ENCODE measurements around the gene IFT81.
A peak's percentile ranks its signal among the peaks of the same experiment; 100 is the strongest.

The IFT81 gene

GRCh38 chr12:110197003-110197402 is 72.8 kb downstream of the IFT81 start:
- H3K79me2 ChIP-seq (ENCODE audit: low read length): no peaks in the 10 kb centered on the region
- H3K4me3 ChIP-seq (ENCODE audit: low read length): no peak overlapping the region
- H3K4me2 ChIP-seq (ENCODE audit: low read depth, low read length): no peak overlapping the region
- no peak for TF ChIP-seq EZH2phosphoT487 (IDR thresholded peaks at IDR 0.05; ENCODE audit: low read length)
- no peak for TF ChIP-seq EZH2 (optimal IDR thresholded peaks at IDR 0.05; ENCODE audit: low read depth, low read length)
- TF ChIP-seq, protein P1, sequence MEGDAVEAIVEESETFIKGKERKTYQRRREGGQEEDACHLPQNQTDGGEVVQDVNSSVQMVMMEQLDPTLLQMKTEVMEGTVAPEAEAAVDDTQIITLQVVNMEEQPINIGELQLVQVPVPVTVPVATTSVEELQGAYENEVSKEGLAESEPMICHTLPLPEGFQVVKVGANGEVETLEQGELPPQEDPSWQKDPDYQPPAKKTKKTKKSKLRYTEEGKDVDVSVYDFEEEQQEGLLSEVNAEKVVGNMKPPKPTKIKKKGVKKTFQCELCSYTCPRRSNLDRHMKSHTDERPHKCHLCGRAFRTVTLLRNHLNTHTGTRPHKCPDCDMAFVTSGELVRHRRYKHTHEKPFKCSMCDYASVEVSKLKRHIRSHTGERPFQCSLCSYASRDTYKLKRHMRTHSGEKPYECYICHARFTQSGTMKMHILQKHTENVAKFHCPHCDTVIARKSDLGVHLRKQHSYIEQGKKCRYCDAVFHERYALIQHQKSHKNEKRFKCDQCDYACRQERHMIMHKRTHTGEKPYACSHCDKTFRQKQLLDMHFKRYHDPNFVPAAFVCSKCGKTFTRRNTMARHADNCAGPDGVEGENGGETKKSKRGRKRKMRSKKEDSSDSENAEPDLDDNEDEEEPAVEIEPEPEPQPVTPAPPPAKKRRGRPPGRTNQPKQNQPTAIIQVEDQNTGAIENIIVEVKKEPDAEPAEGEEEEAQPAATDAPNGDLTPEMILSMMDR (IDR thresholded peaks at IDR 0.05; ENCODE audit: low read length): no peak
- H3K9me2 ChIP-seq (replicated peaks; ENCODE audit: insufficient read depth, low read length): no peaks in the 10 kb centered on the region
- H4K20me1 ChIP-seq (ENCODE audit: insufficient read depth, low read length): no peaks in the 10 kb centered on the region
- no peak for DNase-seq
- no peak overlapping the region for H3K27ac ChIP-seq (ENCODE audit: low read length)
- no peaks in the 10 kb centered on the region for H3K36me3 ChIP-seq (replicated peaks; ENCODE audit: insufficient read depth, low read length)
- peaks cover 12% of the 10 kb centered on the region for H3K4me1 ChIP-seq (ENCODE audit: low read length)
- H3F3A ChIP-seq (ENCODE audit: insufficient read depth, low read length): no peaks in the 10 kb centered on the region
- H3K9me3 ChIP-seq (replicated peaks; ENCODE audit: insufficient read depth, low read length): no peaks in the 10 kb centered on the region
- no peak overlapping the region for H2AFZ ChIP-seq (ENCODE audit: low read length)
- no peaks in the 10 kb centered on the region for H3K27me3 ChIP-seq (replicated peaks; ENCODE audit: insufficient read depth, low read length)
- no peak overlapping the region for H3K9ac ChIP-seq (ENCODE audit: low read length)

GRCh38 chr12:110198386-110198785 is 74.2 kb downstream of the IFT81 start:
- Histone ChIP-seq H3K4me1 (ENCODE audit: low read length) (peaks cover 12% of the 10 kb centered on the region), H4K20me1 (ENCODE audit: insufficient read depth, low read length) (no peaks in the 10 kb centered on the region), H3K9me3 (replicated peaks; ENCODE audit: insufficient read depth, low read length) (no peaks in the 10 kb centered on the region), H3K27ac (ENCODE audit: low read length) (no peak overlapping the region), H3F3A (ENCODE audit: insufficient read depth, low read length) (no peaks in the 10 kb centered on the region), H3K36me3 (replicated peaks; ENCODE audit: insufficient read depth, low read length) (no peaks in the 10 kb centered on the region), H3K4me3 (ENCODE audit: low read length) (no peak overlapping the region), H2AFZ (ENCODE audit: low read length) (no peak overlapping the region), H3K27me3 (replicated peaks; ENCODE audit: insufficient read depth, low read length) (no peaks in the 10 kb centered on the region), H3K9ac (ENCODE audit: low read length) (no peak overlapping the region), H3K9me2 (replicated peaks; ENCODE audit: insufficient read depth, low read length) (no peaks in the 10 kb centered on the region), H3K79me2 (ENCODE audit: low read length) (no peaks in the 10 kb centered on the region), H3K4me2 (ENCODE audit: low read depth, low read length) (no peak overlapping the region)
- no peak for DNase-seq
- TF ChIP-seq, protein P1 (IDR thresholded peaks at IDR 0.05; ENCODE audit: low read length): no peak
- TF ChIP-seq EZH2phosphoT487 (IDR thresholded peaks at IDR 0.05; ENCODE audit: low read length): no peak
- no peak for TF ChIP-seq EZH2 (optimal IDR thresholded peaks at IDR 0.05; ENCODE audit: low read depth, low read length)

DNA sequence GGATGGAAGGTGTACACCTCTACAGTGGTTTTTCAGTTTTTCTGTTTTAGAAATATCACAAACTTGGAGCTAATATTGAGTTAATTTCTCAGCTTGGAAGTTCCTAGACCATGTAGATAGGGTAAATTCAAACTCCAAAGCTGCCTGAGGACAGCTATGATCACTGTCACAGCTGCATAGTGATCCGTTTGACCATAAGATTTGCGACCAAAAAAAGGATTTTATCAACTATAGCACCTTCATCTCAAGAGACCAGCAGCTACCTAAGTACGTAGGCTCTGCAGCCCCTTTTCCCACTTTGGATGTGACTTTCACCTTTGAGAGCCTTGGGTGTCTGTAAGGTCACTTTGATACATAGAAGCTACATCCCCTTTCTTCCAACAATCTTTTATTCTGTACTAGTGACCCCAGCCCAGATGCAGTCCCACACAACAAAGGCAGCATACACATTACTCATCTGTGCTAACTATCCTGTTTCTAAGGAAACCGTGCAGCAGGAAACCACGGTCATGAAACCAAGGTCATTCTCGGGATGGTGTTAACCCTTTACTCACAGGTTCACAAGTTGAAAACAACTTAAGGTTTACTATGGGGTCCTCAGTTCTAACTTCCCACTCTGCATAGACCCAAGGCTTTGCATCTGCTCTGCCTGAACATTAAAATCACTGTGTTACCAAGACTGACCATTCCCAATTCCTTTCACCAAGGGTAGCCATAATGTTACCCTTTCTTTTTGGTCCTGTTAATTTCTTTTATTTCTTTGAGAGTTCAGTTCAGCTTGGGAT is 75.4 kb downstream of the IFT81 start:
- Histone ChIP-seq H3K9ac (ENCODE audit: low read length) (no peak overlapping the region), H3K36me3 (replicated peaks; ENCODE audit: insufficient read depth, low read length) (no peaks in the 10 kb centered on the region), H3K27me3 (replicated peaks; ENCODE audit: insufficient read depth, low read length) (no peaks in the 10 kb centered on the region), H3K27ac (ENCODE audit: low read length) (peak overlapping the region; percentile 61; the same call in 1 of the 2 replicates), H3K4me3 (ENCODE audit: low read length) (no peak overlapping the region), H4K20me1 (ENCODE audit: insufficient read depth, low read length) (no peaks in the 10 kb centered on the region), H3K9me2 (replicated peaks; ENCODE audit: insufficient read depth, low read length) (no peaks in the 10 kb centered on the region), H3K9me3 (replicated peaks; ENCODE audit: insufficient read depth, low read length) (no peaks in the 10 kb centered on the region), H3K4me2 (ENCODE audit: low read depth, low read length) (peak overlapping the region; percentile 46), H2AFZ (ENCODE audit: low read length) (0 out of 2 replicates have a peak overlapping the region, but pooled peaks have one; percentile 25), H3F3A (ENCODE audit: insufficient read depth, low read length) (no peaks in the 10 kb centered on the region), H3K79me2 (ENCODE audit: low read length) (no peaks in the 10 kb centered on the region), H3K4me1 (ENCODE audit: low read length) (peaks cover 12% of the 10 kb centered on the region)
- DNase-seq: peak; percentile 45
- no peak for TF ChIP-seq EZH2phosphoT487 (IDR thresholded peaks at IDR 0.05; ENCODE audit: low read length)
- TF ChIP-seq, protein P1 (IDR thresholded peaks at IDR 0.05; ENCODE audit: low read length): no peak
- TF ChIP-seq EZH2 (optimal IDR thresholded peaks at IDR 0.05; ENCODE audit: low read depth, low read length): no peak
